Thymus (tissue), 11 donors: Measurements from ENCODE around the gene TERB1. TPM values are rescaled to one million over a fixed set of nuclear protein-coding genes. Genes with fewer than 3 reads are reported as not detected.

Source experiments
- DNase-seq, 9 donors: peaks; one replicate each; pipeline ENCODE4 v3.0.0-alpha.2; 2013; ENCODE audit warnings: low spot score in 9 of 9, low read depth in 6 of 9, missing footprints in 1 of 9
- H3K27ac ChIP-seq, 2 donors: one replicate each; pipeline ENCODE4 v1.5.1; 2013; ENCODE audit warnings: control low read depth in 1 of 2, low read depth in 1 of 2, low read length in 1 of 2, mild to moderate bottlenecking in 1 of 2, moderate library complexity in 1 of 2
- H3K27me3 ChIP-seq, 2 donors: one replicate each; pipeline ENCODE4 v1.5.1; 2013; ENCODE audit warnings: low read length in 1 of 2; ENCODE audit not compliant: control insufficient read depth in 2 of 2, insufficient read depth in 1 of 2
- H3K36me3 ChIP-seq, 2 donors: one replicate each; pipeline ENCODE4 v1.5.1; 2013; ENCODE audit warnings: low read length in 1 of 2, mild to moderate bottlenecking in 1 of 2, moderate library complexity in 1 of 2; ENCODE audit not compliant: control insufficient read depth in 2 of 2, insufficient read depth in 2 of 2
- H3K4me1 ChIP-seq, 2 donors: one replicate each; pipeline ENCODE4 v1.5.1; 2013; ENCODE audit warnings: low read length in 2 of 2; ENCODE audit not compliant: control insufficient read depth in 2 of 2, insufficient read depth in 2 of 2
- H3K4me3 ChIP-seq, 2 donors: one replicate each; pipeline ENCODE4 v1.5.1; 2013; ENCODE audit warnings: low read length in 2 of 2, control low read depth in 1 of 2, mild to moderate bottlenecking in 1 of 2
- H3K9me3 ChIP-seq, 2 donors: one replicate each; pipeline ENCODE4 v1.5.1; 2013; ENCODE audit warnings: low read length in 1 of 2, mild to moderate bottlenecking in 1 of 2; ENCODE audit not compliant: control insufficient read depth in 2 of 2, insufficient read depth in 1 of 2
- WGBS: extraction: QIAGEN DNeasy Blood & Tissue Kit; methylation state at CpG from one replicate; pipeline ENCODE4 v1.1.7; 2013; 5-methylcytosine and 5-hydroxymethylcytosine counted together
- polyA plus RNA-seq: library from polyadenylated mRNA; stranded (reverse); fragments of 200-250 nt; gene quantifications from one replicate; pipeline ENCODE4 v1.2.3, GENCODE V29; 2013
- total RNA-seq: library from RNA; stranded (reverse); fragments of 120-200 nt; gene quantifications from one replicate; pipeline ENCODE4 v1.2.4, GENCODE V29; 2013
- donor health status: healthy.

The TERB1 gene
- total and polyA plus RNA-seq, 2 donors = 0.07 to 0.09 TPM

DNA sequence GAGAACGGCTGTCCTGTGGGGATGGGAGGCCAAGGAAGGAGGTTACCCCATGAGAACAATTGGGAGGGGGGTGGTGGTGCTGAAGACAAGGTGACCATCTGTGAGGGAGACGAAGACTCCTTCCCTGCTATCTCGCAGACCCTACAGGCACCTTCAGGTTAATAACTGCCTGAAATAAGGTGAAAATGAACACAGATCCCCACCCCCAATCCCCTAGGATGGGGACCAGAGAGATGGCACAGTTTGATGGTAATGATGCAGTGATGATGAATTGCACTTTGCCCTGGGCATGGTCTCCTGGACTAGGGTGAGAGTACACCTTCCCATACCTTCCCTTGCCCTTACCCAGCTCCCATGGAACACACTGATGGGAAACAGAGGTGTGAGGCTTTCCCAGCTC lies 30.8 kb upstream of the TERB1 start:
- H3K27me3 ChIP-seq = peaks cover 0 to 6% of the 10 kb centered on the region in 2 donors
- H3K27ac ChIP-seq = no peak overlapping the region
- DNase-seq = no peak
- peaks cover 3 to 8% of the 10 kb centered on the region in 2 donors for H3K36me3 ChIP-seq
- no peaks in the 10 kb centered on the region for H3K9me3 ChIP-seq
- 92% methylated on average over 3 of the region's 3 CpGs for WGBS
- H3K4me3 ChIP-seq = no peak overlapping the region
- peaks cover 9 to 15% of the 10 kb centered on the region in 2 donors for H3K4me1 ChIP-seq

DNA sequence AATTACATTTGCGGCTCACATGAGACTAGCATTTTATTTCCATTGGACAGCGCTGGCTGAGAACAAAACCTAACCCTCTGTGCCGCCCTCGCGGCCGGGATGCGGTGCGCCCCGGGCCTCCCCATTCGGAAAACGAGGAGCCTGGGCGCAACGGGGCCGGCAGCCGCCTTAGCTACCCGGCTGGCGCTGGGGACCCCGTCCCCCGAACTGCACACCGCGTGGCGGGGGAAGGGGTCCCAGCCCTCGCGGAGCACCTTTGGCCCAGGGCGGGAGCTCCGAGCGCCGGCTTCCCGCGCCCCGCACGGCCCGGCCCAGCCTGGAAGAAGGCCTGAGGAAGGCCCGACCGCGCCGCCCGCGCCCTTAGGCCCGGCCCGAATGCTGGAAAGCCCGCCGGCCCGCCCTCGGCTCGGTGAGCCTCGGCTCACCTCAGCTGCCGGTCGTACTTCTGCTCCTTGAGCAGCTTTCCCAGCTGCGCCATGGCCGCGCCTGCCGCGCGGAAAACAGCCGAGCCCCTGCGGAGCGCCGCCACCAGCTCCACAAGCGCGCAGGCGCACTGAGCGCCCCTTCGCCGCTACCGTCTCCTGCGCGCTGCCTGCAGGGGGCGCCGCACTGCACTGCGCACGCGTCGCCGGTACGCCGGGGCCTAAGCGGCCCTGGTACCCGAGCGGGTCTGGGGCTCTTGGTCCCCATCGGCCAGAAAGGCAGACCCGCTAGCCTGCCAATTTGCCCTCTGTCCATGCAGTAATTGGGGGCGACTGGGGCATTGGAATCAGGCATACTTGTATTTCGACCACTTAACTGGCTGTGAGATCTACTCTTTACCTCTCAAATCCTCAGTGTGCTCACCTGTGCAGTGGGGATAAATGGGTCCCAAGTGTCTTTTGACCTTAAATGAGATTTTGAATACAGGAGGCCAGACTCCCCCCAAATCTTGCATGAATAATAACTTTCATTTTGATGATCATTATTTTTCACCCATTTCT lies 29.3 kb upstream of the TERB1 start, which contains the start of gene NAE1:
Gene NAE1 (minus strand): TSS at position 555 of the 983 bp plus-strand sequence. CDS start 77 bp downstream, at position 478.
- peak; percentile 71 to 97 (median 87) for DNase-seq
- H3K27ac ChIP-seq = peak within 1 kb of the TSS; percentile 84 to 91
- H3K9me3 ChIP-seq = no peaks in the 10 kb centered on the region
- peak within 1 kb of the TSS; percentile 67 to 95 for H3K4me3 ChIP-seq
- 1% methylated on average over 84 of the region's 84 CpGs for WGBS
- peaks cover 12 to 22% of the 10 kb centered on the region in 2 donors for H3K36me3 ChIP-seq
- peaks cover 0 to 3% of the 10 kb centered on the region in 2 donors for H3K27me3 ChIP-seq
- peaks cover 9 to 15% of the 10 kb centered on the region in 2 donors for H3K4me1 ChIP-seq

DNA sequence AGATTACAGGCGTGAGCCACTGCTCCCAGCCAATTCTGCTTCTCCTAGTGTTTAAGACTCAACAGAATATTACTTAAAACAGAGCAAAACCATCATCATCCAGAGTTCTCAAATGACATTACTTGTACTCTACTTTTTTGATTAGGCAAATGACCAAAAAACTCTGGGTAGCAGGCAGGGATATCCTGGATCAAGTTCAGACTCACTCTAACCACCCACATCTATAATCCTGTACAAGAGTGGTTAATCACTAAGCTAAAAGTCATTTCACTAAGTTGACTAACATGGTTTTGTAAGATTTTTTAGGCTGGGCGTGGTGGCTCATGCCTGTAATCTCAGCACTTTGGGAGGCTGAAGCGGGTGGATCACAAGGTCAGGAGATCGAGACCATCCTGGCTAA lies 22.6 kb upstream of the TERB1 start:
- WGBS = 98% methylated on average over 4 of the region's 4 CpGs
- no peaks in the 10 kb centered on the region for H3K27me3 ChIP-seq
- DNase-seq = no peak
- H3K36me3 ChIP-seq = peaks cover 25 to 53% of the 10 kb centered on the region in 2 donors
- no peak overlapping the region for H3K4me3 ChIP-seq
- peaks cover 0 to 2% of the 10 kb centered on the region in 2 donors for H3K4me1 ChIP-seq
- H3K27ac ChIP-seq = no peak overlapping the region
- no peaks in the 10 kb centered on the region for H3K9me3 ChIP-seq

DNA sequence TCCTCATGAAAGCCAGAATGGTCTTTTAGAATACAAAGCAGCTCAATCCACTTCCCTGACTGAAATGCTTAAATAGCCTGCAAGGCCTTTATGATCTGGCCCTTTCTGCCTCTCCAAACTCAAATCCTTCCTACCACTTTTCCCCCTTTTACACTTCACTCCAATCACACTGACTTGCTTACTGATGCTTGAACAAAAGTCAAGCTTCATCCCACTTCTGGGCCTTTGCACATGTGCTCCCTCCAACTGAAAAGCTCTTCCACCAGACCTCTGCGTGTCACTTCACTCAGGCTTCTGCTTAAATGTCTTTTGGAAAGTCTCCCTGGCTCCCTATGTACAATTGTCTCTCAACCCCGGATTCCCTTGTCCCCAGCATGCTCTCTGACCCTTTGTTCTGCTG lies 13.3 kb upstream of the TERB1 start:
- no peaks in the 10 kb centered on the region for H3K9me3 ChIP-seq
- DNase-seq = no peak
- no peak overlapping the region for H3K4me3 ChIP-seq
- H3K4me1 ChIP-seq = no peaks in the 10 kb centered on the region
- no peaks in the 10 kb centered on the region for H3K27me3 ChIP-seq
- no peak overlapping the region for H3K27ac ChIP-seq
- whole genome bisulfite sequencing = over 99% methylated on average over 2 of the region's 2 CpGs
- H3K36me3 ChIP-seq = peaks cover 24 to 66% of the 10 kb centered on the region in 2 donors

DNA sequence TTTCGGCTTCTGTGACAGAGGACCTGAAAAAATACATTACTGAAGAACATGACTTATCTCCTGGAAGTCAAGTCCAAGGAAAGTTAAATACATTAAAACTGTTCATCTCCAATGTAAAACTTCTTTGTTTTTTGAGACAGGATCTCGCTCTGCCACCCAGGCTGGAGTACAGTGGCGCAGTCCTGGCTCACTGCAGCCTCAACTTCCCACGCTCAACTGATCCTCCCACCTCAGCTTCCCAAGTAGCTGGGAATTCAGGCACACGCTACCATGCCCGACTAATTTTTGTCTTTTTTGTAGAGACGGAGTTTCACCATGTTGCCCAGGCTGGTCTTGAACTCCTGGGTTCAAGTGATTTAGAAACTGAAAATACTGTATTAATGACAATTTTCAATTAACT lies 9.7 kb upstream of the TERB1 start:
- over 99% methylated on average over 7 of the region's 7 CpGs for WGBS
- Histone ChIP-seq H3K9me3 (no peaks in the 10 kb centered on the region), H3K4me3 (no peak overlapping the region), H3K27me3 (no peaks in the 10 kb centered on the region), H3K36me3 (peaks cover 17 to 63% of the 10 kb centered on the region in 2 donors), H3K4me1 (no peaks in the 10 kb centered on the region), H3K27ac (no peak overlapping the region)
- DNase-seq = no peak

DNA sequence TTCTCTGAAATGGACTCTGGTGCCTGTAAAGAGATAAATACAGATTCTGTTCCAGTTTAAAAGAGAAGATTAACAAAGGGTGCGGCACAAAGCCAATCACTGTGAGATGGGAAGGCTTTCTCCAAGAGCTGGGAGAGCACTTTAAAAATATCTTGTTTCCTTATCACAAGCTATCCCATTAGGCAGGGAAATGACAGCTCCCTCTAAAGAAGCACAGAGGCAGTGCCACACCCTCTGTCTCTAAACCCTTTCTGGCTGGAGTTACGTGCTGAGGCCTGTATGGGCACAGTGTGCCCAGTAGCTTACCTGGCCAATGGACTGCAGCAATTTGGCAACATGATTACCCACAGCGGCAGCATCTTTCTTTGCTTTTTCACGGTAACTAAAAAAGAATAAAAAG lies 9.0 kb upstream of the TERB1 start:
- WGBS = over 99% methylated on average over 4 of the region's 4 CpGs
- no peak overlapping the region for H3K4me3 ChIP-seq
- H3K36me3 ChIP-seq = peaks cover 13 to 63% of the 10 kb centered on the region in 2 donors
- H3K27me3 ChIP-seq = no peaks in the 10 kb centered on the region
- DNase-seq = no peak
- no peaks in the 10 kb centered on the region for H3K4me1 ChIP-seq
- no peaks in the 10 kb centered on the region for H3K9me3 ChIP-seq
- H3K27ac ChIP-seq = no peak overlapping the region

DNA sequence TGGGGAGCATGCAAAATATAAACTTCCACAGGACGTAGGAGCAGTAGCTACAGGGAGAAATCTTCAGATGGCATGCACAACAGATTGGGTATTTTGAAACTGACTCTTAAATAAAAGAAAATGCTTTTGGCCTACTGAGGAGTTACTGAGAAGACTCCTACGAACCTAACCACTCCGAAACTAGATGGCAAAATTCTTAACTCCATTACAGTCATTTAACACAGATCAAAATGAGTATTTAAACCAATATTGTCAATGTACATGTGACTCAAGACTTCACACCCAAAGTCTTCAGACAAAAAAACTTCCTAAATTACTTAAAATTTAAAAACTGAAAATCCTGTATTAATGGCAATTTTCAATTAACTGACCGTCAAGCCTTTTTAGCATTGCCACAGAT lies 8.4 kb upstream of the TERB1 start:
- no peak overlapping the region for H3K4me3 ChIP-seq
- 97% methylated on average over 4 of the region's 4 CpGs for WGBS
- H3K27me3 ChIP-seq = no peaks in the 10 kb centered on the region
- H3K27ac ChIP-seq = no peak overlapping the region
- peaks cover 20 to 67% of the 10 kb centered on the region in 2 donors for H3K36me3 ChIP-seq
- DNase-seq = no peak
- no peaks in the 10 kb centered on the region for H3K4me1 ChIP-seq
- H3K9me3 ChIP-seq = no peaks in the 10 kb centered on the region

DNA sequence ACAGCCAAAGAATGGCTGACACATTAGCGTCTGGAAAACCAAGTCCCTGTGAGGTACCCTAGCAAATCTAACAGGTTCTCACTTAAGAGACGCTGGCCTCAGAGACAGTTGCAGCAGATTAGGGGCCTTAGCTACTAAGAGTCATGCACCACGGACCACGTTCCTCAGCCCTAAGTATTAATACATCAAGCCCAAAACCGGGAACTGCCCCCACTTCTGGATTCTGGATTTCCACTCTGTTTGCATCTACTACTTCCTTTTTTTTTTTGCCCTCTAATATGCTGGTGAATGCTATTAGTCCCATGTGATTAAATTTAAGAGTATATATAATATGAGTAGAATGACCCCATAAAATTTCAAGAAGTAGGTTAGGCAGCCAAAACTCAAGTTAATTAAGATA lies 775 bp upstream of the TERB1 start:
- 92% methylated on average over 5 of the region's 5 CpGs for WGBS
- DNase-seq = no peak
- no peak overlapping the region for H3K4me3 ChIP-seq
- H3K36me3 ChIP-seq = peaks cover 28 to 50% of the 10 kb centered on the region in 2 donors
- no peaks in the 10 kb centered on the region for H3K9me3 ChIP-seq
- no peaks in the 10 kb centered on the region for H3K27me3 ChIP-seq
- H3K4me1 ChIP-seq = no peaks in the 10 kb centered on the region
- no peak overlapping the region for H3K27ac ChIP-seq

DNA sequence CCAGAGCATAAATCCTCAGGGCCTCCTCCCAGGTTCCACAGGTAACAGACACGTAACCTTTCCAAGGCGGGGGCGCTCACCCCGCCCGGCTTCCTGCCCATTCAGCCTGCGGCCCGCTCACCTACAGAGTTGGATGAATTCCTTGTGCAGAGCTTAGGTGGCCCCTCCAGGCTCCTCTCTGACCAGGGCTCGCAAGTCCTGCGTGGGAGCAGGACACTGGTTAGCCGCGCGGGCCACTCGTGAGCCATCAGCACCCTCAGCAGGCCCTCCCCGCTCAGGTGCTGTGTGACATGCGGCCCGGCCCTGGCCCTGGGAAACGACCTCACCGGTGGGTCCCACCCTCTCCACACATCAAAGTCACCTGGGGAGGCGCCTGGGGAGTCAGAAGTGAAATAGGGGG lies 528 bp downstream of the TERB1 start:
- no peak overlapping the region for H3K4me3 ChIP-seq
- H3K9me3 ChIP-seq = no peaks in the 10 kb centered on the region
- H3K4me1 ChIP-seq = no peaks in the 10 kb centered on the region
- H3K36me3 ChIP-seq = peaks cover 26 to 43% of the 10 kb centered on the region in 2 donors
- H3K27ac ChIP-seq = no peak overlapping the region
- 97% methylated on average over 19 of the region's 19 CpGs for WGBS
- no peaks in the 10 kb centered on the region for H3K27me3 ChIP-seq
- no peak for DNase-seq
